Trophoblast cell (in vitro differentiated cells and primary cell): Measurements from ENCODE around the gene WDR6.

Experiments
- DNase-seq, 2 donors: peaks; one replicate each; pipeline ENCODE4 v3.0.0-alpha.2; 2016
- H2AFZ ChIP-seq: 2 replicates; pipeline ENCODE4 v1.6.1; 2013; ENCODE audit warnings: low read length, moderate library complexity, mild to moderate bottlenecking; ENCODE audit not compliant: insufficient read depth, poor library complexity
- H2AK5ac ChIP-seq: 2 replicates; pipeline ENCODE4 v1.6.1; 2013; ENCODE audit warnings: mild to moderate bottlenecking, low read length
- H2BK120ac ChIP-seq: 2 replicates; pipeline ENCODE4 v1.6.1; 2013; ENCODE audit warnings: low read length, mild to moderate bottlenecking, moderate library complexity; ENCODE audit not compliant: insufficient read depth, poor library complexity
- H2BK12ac ChIP-seq: 2 replicates; pipeline ENCODE4 v1.6.1; 2013; ENCODE audit warnings: mild to moderate bottlenecking, low read length, moderate library complexity
- H2BK5ac ChIP-seq: 2 replicates; pipeline ENCODE4 v1.6.1; 2013; ENCODE audit warnings: low read length, low read depth, moderate library complexity, mild to moderate bottlenecking; ENCODE audit not compliant: poor library complexity
- H3K14ac ChIP-seq: 2 replicates; pipeline ENCODE4 v1.6.1; 2013; ENCODE audit warnings: mild to moderate bottlenecking, low read length
- H3K18ac ChIP-seq: 2 replicates; pipeline ENCODE4 v1.6.1; 2013; ENCODE audit warnings: mild to moderate bottlenecking, low read length
- H3K23ac ChIP-seq: 2 replicates; pipeline ENCODE4 v1.6.1; 2013; ENCODE audit warnings: low read length
- H3K27ac ChIP-seq: 2 replicates; pipeline ENCODE4 v1.5.1; 2013; ENCODE audit warnings: low read depth, mild to moderate bottlenecking, inconsistent platforms, low read length, moderate library complexity
- H3K27me3 ChIP-seq: 2 replicates; pipeline ENCODE4 v1.6.1; 2013; ENCODE audit warnings: inconsistent platforms, mild to moderate bottlenecking, low read length, moderate library complexity; ENCODE audit not compliant: insufficient read depth
- H3K36me3 ChIP-seq, 2 experiments: 1 replicate in 1 of 2; 2 replicates in 1 of 2; pipeline ENCODE4 v1.6.1; 2013; ENCODE audit warnings: low read length in 2 of 2, mild to moderate bottlenecking in 2 of 2, moderate library complexity in 1 of 2; ENCODE audit not compliant: insufficient read depth in 2 of 2, control insufficient read depth in 1 of 2
- H3K4ac ChIP-seq: 2 replicates; pipeline ENCODE4 v1.6.1; 2013; ENCODE audit warnings: low read depth, mild to moderate bottlenecking, low read length, moderate library complexity
- H3K4me1 ChIP-seq, 2 experiments: 1 replicate in 1 of 2; 2 replicates in 1 of 2; pipeline ENCODE4 v1.6.1; 2013; ENCODE audit warnings: low read length in 2 of 2, mild to moderate bottlenecking in 2 of 2, moderate library complexity in 1 of 2; ENCODE audit not compliant: insufficient read depth in 2 of 2, control insufficient read depth in 1 of 2
- H3K4me2 ChIP-seq: 2 replicates; pipeline ENCODE4 v1.6.1; 2013; ENCODE audit warnings: inconsistent platforms, mild to moderate bottlenecking, low read length, moderate library complexity
- H3K4me3 ChIP-seq: 2 replicates; pipeline ENCODE4 v1.5.1; 2013; ENCODE audit warnings: mild to moderate bottlenecking, low read depth, low read length, inconsistent platforms
- H3K79me1 ChIP-seq: one replicate; pipeline ENCODE4 v1.6.1; 2013; ENCODE audit warnings: low read length
- H3K79me2 ChIP-seq: 2 replicates; pipeline ENCODE4 v1.6.1; 2013; ENCODE audit warnings: low read length, mild to moderate bottlenecking; ENCODE audit not compliant: control insufficient read depth, insufficient read depth, poor library complexity
- H3K9ac ChIP-seq: 2 replicates; pipeline ENCODE4 v1.6.1; 2013; ENCODE audit warnings: mild to moderate bottlenecking, low read length
- H3K9me3 ChIP-seq: 2 replicates; pipeline ENCODE4 v1.6.1; 2013; ENCODE audit warnings: low read depth, mild to moderate bottlenecking, control low read depth, inconsistent platforms, low read length; ENCODE audit not compliant: insufficient read depth
- H4K12ac ChIP-seq: 2 replicates; pipeline ENCODE4 v1.6.1; 2013; ENCODE audit warnings: low read depth, mild to moderate bottlenecking, low read length, moderate library complexity
- H4K8ac ChIP-seq: 2 replicates; pipeline ENCODE4 v1.6.1; 2013; ENCODE audit warnings: low read depth, mild to moderate bottlenecking, low read length, moderate library complexity
- H4K91ac ChIP-seq: one replicate; pipeline ENCODE4 v1.6.1; 2013; ENCODE audit warnings: low read depth, mild to moderate bottlenecking, low read length, moderate library complexity
- WGBS: extraction: QIAGEN DNeasy Blood & Tissue Kit; methylation state at CpG from one replicate; pipeline ENCODE4 v1.1.7; 2013; ENCODE audit warnings: missing lambda C conversion rate; ENCODE audit not compliant: insufficient read length, insufficient coverage; ENCODE audit errors: extremely low coverage; 5-methylcytosine and 5-hydroxymethylcytosine counted together

Gene WDR6

DNA sequence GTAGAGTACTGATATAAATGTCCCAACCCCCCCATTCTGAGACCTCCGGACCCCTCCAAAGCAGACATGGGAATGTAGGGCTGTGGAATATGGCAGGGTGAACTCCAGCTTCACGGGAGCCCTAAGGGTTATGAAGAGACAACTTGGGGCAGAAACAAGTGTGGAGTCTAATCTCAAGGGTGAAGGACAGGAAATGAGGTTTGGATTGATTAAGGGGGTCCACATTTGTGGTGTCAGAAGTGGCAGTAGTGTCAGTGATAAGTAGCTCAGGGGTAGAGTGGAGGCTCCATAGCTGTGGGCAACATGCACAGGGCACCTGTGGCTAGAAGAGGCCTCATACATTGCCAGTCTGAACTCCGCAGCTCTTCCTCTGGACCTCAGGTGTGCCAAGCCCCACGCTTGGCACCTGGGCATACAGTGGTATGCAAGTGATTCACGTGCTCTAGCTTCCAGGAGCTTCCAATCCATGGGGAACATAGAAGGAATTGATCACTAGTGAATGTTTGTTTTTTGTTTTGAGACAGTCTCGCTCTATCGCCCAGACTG is 21.3 kb upstream of the WDR6 start:
- WGBS: no CpG with 5 or more reads among the region's 7 CpGs
- Histone ChIP-seq H2AFZ (no peak overlapping the region), H4K8ac (no peak overlapping the region)

DNA sequence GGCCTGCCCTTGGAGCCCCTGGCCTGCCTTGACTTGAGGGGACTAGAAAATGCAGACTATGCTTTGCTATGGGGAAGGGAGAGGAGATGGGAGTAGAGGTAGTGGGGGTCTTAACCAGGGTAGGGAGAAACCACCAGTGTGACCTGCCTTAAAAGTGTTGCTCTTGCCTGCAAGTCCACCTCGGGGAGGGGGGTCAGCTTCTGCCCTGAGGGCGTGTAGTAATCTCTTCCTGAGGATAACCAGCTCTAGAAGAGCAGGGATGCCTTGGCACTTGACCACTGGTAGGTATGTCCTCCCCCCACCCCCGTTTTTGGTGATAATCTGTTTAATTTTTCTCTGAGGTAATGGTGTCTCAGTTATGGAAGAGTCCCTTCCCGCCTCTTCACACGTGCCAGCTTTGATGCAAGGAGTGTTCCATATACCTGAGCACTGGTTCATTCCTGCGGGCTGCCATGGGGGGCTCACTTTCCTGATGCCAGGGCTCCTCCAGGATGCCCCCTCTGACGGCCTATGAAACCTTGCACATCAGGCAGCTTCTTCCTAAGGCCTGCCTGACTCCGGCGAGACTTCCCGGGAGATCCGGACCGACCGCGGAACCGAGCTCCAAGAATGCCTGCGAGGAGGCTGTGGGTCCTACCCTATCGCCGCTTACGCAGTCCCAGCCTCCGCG is 17.9 kb upstream of the WDR6 start:
- peak overlapping the region; percentile 41 for H2BK120ac ChIP-seq
- peak overlapping the region; percentile 59 for H2BK5ac ChIP-seq
- peak overlapping the region; percentile 44 for H2AK5ac ChIP-seq
- peak overlapping the region; percentile 51 for H2BK12ac ChIP-seq
- H3K9ac ChIP-seq: peak overlapping the region; percentile 11
- no peak for DNase-seq
- peak overlapping the region; percentile 66 for H4K8ac ChIP-seq
- H3K27ac ChIP-seq: peak overlapping the region; percentile 82
- peak overlapping the region; percentile 41 for H4K91ac ChIP-seq
- H3K23ac ChIP-seq: no peak overlapping the region
- peak overlapping the region; percentile 47 for H3K18ac ChIP-seq
- peaks cover 13 to 15% of the 10 kb centered on the region in 2 experiments for H3K4me1 ChIP-seq
- peaks cover 10% of the 10 kb centered on the region for H3K79me1 ChIP-seq
- no peaks in the 10 kb centered on the region for H3K27me3 ChIP-seq
- no peak overlapping the region for H3K4ac ChIP-seq
- H3K14ac ChIP-seq: peak overlapping the region; percentile 54
- no CpG with 5 or more reads among the region's 21 CpGs for WGBS
- no peaks in the 10 kb centered on the region for H3K9me3 ChIP-seq
- peak overlapping the region; percentile 89 for H3K4me2 ChIP-seq
- H3K4me3 ChIP-seq: peak overlapping the region; percentile 78
- H3K79me2 ChIP-seq: peaks cover 3% of the 10 kb centered on the region
- H4K12ac ChIP-seq: peak overlapping the region; percentile 46
- H2AFZ ChIP-seq: no peak overlapping the region
- peaks cover 5 to 9% of the 10 kb centered on the region in 2 experiments for H3K36me3 ChIP-seq

More for the DNA sequence above, 21.3 kb upstream of the WDR6 start:
- Histone ChIP-seq H3K4ac (no peak overlapping the region), H3K79me1 (peaks cover 10% of the 10 kb centered on the region), H3K9ac (peak overlapping the region; percentile 28), H3K79me2 (peaks cover 3% of the 10 kb centered on the region), H3K4me2 (no peak overlapping the region), H2BK5ac (no peak overlapping the region), H3K27me3 (no peaks in the 10 kb centered on the region), H4K91ac (no peak overlapping the region), H3K18ac (no peak overlapping the region), H3K4me3 (no peak overlapping the region), H3K9me3 (no peaks in the 10 kb centered on the region), H3K4me1 (peaks cover 11 to 13% of the 10 kb centered on the region in 2 experiments), H4K12ac (no peak overlapping the region), H3K27ac (no peak overlapping the region), H3K23ac (no peak overlapping the region), H2AK5ac (no peak overlapping the region), H3K14ac (no peak overlapping the region), H2BK12ac (no peak overlapping the region), H2BK120ac (no peak overlapping the region), H3K36me3 (peaks cover 24 to 34% of the 10 kb centered on the region in 2 experiments)
- no peak for DNase-seq

DNA sequence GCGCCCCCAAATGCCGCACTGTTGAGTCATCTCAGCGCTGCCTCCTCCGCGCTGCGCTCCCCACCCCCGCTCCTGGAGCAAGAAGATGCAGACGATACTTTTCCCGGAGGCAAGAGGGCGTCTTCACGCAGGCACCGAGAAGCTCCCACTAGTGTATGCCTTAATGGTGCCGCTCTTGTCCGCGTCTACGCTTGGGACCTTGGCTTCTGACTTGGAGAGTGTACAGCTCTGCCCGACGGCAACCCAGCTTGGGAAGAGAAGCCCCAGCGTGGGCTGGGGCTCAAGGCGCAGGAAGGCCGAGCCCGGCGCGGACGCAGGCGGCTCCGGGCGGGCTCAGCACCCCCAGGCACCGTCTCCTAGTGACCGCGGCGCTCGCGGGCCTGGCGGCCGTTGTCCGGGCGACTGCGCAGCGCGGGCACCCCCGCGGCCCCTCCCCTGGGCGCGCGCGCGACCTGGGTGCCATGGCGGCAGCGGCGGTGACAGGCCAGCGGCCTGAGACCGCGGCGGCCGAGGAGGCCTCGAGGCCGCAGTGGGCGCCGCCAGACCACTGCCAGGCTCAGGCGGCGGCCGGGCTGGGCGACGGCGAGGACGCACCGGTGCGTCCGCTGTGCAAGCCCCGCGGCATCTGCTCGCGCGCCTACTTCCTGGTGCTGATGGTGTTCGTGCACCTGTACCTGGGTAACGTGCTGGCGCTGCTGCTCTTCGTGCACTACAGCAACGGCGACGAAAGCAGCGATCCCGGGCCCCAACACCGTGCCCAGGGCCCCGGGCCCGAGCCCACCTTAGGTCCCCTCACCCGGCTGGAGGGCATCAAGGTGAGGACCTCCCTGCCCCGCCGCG is 17.2 kb upstream of the WDR6 start, which contains the start of gene P4HTM:
Gene P4HTM (plus strand): TSS at position 446 of the 840 bp plus-strand sequence. CDS start 16 bp downstream, at position 462.
- H3K27me3 ChIP-seq: no peaks in the 10 kb centered on the region
- H4K12ac ChIP-seq: peak within 1 kb of the TSS; percentile 58
- H3K9ac ChIP-seq: peak within 1 kb of the TSS; percentile 77
- H2AFZ ChIP-seq: peak within 1 kb of the TSS; percentile 20
- H4K8ac ChIP-seq: peak within 1 kb of the TSS; percentile 72
- peaks cover 3% of the 10 kb centered on the region for H3K79me2 ChIP-seq
- peak within 1 kb of the TSS; percentile 54 for H3K14ac ChIP-seq
- H2BK12ac ChIP-seq: peak within 1 kb of the TSS; percentile 51
- H3K4ac ChIP-seq: peak within 1 kb of the TSS; percentile 59
- peak within 1 kb of the TSS; percentile 44 for H2AK5ac ChIP-seq
- peak within 1 kb of the TSS; percentile 63 for H2BK5ac ChIP-seq
- peak within 1 kb of the TSS; percentile 41 for H2BK120ac ChIP-seq
- DNase-seq: peak; percentile 46 to 73
- peak within 1 kb of the TSS; percentile 57 for H3K18ac ChIP-seq
- no CpG with 5 or more reads among the region's 91 CpGs for WGBS
- peaks cover 13 to 15% of the 10 kb centered on the region in 2 experiments for H3K4me1 ChIP-seq
- peaks cover 10% of the 10 kb centered on the region for H3K79me1 ChIP-seq
- H3K9me3 ChIP-seq: no peaks in the 10 kb centered on the region
- H3K23ac ChIP-seq: no peak within 1 kb of the TSS
- peak within 1 kb of the TSS; percentile 71 for H4K91ac ChIP-seq
- peak within 1 kb of the TSS; percentile 78 for H3K4me3 ChIP-seq
- peak within 1 kb of the TSS; percentile 82 for H3K27ac ChIP-seq
- H3K36me3 ChIP-seq: peaks cover 2% of the 10 kb centered on the region in 2 experiments
- H3K4me2 ChIP-seq: peak within 1 kb of the TSS; percentile 89
